ENCODE measurements around the gene PI16.

PI16 gene

GRCh38 chr6:36999061-36999750 is 44.7 kb downstream of the PI16 start:
- DNase-seq (ENCODE audit: low read depth in 1 of 2, low spot score in 1 of 2), result no peak

- DNase-seq (ENCODE audit: low read depth in 1 of 2, low spot score in 1 of 2), result no peak
Measured at GRCh38 chr6:36999751-37000125, 45.2 kb downstream of the PI16 start.

- no peak for DNase-seq (ENCODE audit: low read depth in 1 of 2, low spot score in 1 of 2)
Measured at GRCh38 chr6:37004044-37004980, 49.8 kb downstream of the PI16 start.

GRCh38 chr6:37005061-37005810 is 50.7 kb downstream of the PI16 start, which contains the start of gene FGD2:
FGD2 (plus strand) TSS chr6:37005655; CDS start chr6:37005818, 163 bp downstream.
- DNase-seq (ENCODE audit: low read depth in 1 of 2, low spot score in 1 of 2), result no peak

GRCh38 chr6:37005827-37006567 is 51.5 kb downstream of the PI16 start:
- DNase-seq (ENCODE audit: low read depth in 1 of 2, low spot score in 1 of 2), result no peak

GRCh38 chr6:37006793-37007339 is 52.3 kb downstream of the PI16 start:
- DNase-seq (ENCODE audit: low read depth in 1 of 2, low spot score in 1 of 2), result no peak

GRCh38 chr6:37007340-37008043 is 53.0 kb downstream of the PI16 start:
- DNase-seq (ENCODE audit: low read depth in 1 of 2, low spot score in 1 of 2), result no peak

- no peak for DNase-seq (ENCODE audit: low read depth in 1 of 2, low spot score in 1 of 2)
Measured at GRCh38 chr6:37008484-37009465, 54.2 kb downstream of the PI16 start.

- DNase-seq (ENCODE audit: low read depth in 1 of 2, low spot score in 1 of 2), result no peak
Measured at GRCh38 chr6:37010402-37010892, 55.9 kb downstream of the PI16 start.

- no peak for DNase-seq (ENCODE audit: low read depth in 1 of 2, low spot score in 1 of 2)
Measured at GRCh38 chr6:37011656-37012378, 57.3 kb downstream of the PI16 start.

- DNase-seq (ENCODE audit: low read depth in 1 of 2, low spot score in 1 of 2), result no peak
Measured at GRCh38 chr6:37013516-37014491, 59.3 kb downstream of the PI16 start.
